ENCODE results near the gene RAX2. TPM values are rescaled to one million over a fixed set of nuclear protein-coding genes. Genes with fewer than 3 reads are reported as not detected.
A peak's percentile ranks its signal among the peaks of the same experiment; 100 is the strongest.

Gene RAX2
- total and polyA plus RNA-seq, 2 of the 13 experiments (the other 11 are each of a cell fraction or from before 2014, with no cell fraction given) = not detected

DNA sequence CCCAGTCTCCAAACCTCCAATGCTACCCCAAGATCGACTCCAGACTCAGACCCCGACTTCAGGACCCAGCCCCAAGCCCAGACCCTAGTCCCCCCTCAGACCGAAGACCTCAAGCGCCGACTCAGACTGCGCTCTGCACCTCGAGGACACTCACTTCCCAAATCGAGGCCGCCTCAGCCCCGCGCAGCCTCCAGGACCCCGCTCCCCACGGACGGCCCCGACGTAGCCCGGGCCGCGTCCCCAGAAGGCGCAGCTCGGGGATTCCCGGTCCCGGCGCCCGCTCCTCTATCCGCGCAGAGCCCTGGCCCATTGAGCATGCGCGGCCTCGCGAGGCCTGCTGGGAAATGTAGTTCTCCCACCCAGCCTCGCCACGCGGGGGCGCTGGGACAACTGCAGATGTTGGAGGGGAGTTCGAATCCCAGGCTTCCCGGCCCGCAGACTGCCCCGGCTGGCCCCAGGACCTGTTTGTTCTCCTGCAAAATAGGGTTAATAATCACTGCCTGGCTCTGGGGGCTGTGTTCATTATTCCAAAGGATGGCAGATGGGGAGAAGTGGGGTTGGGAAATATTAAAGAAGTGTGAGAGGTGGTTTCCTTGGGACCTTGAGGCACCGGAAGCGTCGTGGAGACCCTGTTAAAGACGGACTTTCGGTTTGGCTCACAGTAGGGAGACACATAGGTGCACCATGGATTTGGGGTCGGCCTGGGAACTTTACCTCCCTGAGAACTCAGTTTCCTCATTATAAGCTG is 10.5 kb downstream of the RAX2 start, which contains the start of gene APBA3 (continued):
- TF ChIP-seq, protein P1, sequence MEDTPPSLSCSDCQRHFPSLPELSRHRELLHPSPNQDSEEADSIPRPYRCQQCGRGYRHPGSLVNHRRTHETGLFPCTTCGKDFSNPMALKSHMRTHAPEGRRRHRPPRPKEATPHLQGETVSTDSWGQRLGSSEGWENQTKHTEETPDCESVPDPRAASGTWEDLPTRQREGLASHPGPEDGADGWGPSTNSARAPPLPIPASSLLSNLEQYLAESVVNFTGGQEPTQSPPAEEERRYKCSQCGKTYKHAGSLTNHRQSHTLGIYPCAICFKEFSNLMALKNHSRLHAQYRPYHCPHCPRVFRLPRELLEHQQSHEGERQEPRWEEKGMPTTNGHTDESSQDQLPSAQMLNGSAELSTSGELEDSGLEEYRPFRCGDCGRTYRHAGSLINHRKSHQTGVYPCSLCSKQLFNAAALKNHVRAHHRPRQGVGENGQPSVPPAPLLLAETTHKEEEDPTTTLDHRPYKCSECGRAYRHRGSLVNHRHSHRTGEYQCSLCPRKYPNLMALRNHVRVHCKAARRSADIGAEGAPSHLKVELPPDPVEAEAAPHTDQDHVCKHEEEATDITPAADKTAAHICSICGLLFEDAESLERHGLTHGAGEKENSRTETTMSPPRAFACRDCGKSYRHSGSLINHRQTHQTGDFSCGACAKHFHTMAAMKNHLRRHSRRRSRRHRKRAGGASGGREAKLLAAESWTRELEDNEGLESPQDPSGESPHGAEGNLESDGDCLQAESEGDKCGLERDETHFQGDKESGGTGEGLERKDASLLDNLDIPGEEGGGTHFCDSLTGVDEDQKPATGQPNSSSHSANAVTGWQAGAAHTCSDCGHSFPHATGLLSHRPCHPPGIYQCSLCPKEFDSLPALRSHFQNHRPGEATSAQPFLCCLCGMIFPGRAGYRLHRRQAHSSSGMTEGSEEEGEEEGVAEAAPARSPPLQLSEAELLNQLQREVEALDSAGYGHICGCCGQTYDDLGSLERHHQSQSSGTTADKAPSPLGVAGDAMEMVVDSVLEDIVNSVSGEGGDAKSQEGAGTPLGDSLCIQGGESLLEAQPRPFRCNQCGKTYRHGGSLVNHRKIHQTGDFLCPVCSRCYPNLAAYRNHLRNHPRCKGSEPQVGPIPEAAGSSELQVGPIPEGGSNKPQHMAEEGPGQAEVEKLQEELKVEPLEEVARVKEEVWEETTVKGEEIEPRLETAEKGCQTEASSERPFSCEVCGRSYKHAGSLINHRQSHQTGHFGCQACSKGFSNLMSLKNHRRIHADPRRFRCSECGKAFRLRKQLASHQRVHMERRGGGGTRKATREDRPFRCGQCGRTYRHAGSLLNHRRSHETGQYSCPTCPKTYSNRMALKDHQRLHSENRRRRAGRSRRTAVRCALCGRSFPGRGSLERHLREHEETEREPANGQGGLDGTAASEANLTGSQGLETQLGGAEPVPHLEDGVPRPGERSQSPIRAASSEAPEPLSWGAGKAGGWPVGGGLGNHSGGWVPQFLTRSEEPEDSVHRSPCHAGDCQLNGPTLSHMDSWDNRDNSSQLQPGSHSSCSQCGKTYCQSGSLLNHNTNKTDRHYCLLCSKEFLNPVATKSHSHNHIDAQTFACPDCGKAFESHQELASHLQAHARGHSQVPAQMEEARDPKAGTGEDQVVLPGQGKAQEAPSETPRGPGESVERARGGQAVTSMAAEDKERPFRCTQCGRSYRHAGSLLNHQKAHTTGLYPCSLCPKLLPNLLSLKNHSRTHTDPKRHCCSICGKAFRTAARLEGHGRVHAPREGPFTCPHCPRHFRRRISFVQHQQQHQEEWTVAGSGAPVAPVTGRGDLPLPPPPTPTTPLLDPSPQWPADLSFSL (CRISPR knock-in tag; IDR thresholded peaks at IDR 0.05) = no peak
- TF ChIP-seq TEAD2 (CRISPR knock-in tag; IDR thresholded peaks at IDR 0.05) (no peak), AGO2 (optimal IDR thresholded peaks at IDR 0.05; ENCODE audit: low read depth, low read length) (peak; percentile 27), MIER2 (CRISPR knock-in tag; IDR thresholded peaks at IDR 0.05) (no peak), ZNF780A (CRISPR knock-in tag; IDR thresholded peaks at IDR 0.05) (no peak), ZNF605 (CRISPR knock-in tag; IDR thresholded peaks at IDR 0.05) (peak; percentile 63; the same call in 1 of the 2 replicates), ZNF883 (CRISPR knock-in tag; IDR thresholded peaks at IDR 0.05; ENCODE audit: not compliant biosample characterization) (peak; percentile 57), ZFP82 (CRISPR knock-in tag; IDR thresholded peaks at IDR 0.05; ENCODE audit: borderline replicate concordance) (0 out of 2 replicates have a peak, but pooled peaks have one; percentile 59), GATAD2A (CRISPR knock-in tag; IDR thresholded peaks at IDR 0.05) (peak; percentile 25; the same call in 1 of the 2 replicates)
- TF ChIP-seq, protein P2, sequence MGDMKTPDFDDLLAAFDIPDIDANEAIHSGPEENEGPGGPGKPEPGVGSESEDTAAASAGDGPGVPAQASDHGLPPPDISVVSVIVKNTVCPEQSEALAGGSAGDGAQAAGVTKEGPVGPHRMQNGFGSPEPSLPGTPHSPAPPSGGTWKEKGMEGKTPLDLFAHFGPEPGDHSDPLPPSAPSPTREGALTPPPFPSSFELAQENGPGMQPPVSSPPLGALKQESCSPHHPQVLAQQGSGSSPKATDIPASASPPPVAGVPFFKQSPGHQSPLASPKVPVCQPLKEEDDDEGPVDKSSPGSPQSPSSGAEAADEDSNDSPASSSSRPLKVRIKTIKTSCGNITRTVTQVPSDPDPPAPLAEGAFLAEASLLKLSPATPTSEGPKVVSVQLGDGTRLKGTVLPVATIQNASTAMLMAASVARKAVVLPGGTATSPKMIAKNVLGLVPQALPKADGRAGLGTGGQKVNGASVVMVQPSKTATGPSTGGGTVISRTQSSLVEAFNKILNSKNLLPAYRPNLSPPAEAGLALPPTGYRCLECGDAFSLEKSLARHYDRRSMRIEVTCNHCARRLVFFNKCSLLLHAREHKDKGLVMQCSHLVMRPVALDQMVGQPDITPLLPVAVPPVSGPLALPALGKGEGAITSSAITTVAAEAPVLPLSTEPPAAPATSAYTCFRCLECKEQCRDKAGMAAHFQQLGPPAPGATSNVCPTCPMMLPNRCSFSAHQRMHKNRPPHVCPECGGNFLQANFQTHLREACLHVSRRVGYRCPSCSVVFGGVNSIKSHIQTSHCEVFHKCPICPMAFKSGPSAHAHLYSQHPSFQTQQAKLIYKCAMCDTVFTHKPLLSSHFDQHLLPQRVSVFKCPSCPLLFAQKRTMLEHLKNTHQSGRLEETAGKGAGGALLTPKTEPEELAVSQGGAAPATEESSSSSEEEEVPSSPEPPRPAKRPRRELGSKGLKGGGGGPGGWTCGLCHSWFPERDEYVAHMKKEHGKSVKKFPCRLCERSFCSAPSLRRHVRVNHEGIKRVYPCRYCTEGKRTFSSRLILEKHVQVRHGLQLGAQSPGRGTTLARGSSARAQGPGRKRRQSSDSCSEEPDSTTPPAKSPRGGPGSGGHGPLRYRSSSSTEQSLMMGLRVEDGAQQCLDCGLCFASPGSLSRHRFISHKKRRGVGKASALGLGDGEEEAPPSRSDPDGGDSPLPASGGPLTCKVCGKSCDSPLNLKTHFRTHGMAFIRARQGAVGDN (CRISPR knock-in tag; IDR thresholded peaks at IDR 0.05) = peak; percentile 74
- TF ChIP-seq, protein P3, sequence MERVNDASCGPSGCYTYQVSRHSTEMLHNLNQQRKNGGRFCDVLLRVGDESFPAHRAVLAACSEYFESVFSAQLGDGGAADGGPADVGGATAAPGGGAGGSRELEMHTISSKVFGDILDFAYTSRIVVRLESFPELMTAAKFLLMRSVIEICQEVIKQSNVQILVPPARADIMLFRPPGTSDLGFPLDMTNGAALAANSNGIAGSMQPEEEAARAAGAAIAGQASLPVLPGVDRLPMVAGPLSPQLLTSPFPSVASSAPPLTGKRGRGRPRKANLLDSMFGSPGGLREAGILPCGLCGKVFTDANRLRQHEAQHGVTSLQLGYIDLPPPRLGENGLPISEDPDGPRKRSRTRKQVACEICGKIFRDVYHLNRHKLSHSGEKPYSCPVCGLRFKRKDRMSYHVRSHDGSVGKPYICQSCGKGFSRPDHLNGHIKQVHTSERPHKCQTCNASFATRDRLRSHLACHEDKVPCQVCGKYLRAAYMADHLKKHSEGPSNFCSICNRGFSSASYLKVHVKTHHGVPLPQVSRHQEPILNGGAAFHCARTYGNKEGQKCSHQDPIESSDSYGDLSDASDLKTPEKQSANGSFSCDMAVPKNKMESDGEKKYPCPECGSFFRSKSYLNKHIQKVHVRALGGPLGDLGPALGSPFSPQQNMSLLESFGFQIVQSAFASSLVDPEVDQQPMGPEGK (CRISPR knock-in tag; IDR thresholded peaks at IDR 0.05) = no peak; the same call in 1 of the 2 replicates
- TF ChIP-seq, protein P4, sequence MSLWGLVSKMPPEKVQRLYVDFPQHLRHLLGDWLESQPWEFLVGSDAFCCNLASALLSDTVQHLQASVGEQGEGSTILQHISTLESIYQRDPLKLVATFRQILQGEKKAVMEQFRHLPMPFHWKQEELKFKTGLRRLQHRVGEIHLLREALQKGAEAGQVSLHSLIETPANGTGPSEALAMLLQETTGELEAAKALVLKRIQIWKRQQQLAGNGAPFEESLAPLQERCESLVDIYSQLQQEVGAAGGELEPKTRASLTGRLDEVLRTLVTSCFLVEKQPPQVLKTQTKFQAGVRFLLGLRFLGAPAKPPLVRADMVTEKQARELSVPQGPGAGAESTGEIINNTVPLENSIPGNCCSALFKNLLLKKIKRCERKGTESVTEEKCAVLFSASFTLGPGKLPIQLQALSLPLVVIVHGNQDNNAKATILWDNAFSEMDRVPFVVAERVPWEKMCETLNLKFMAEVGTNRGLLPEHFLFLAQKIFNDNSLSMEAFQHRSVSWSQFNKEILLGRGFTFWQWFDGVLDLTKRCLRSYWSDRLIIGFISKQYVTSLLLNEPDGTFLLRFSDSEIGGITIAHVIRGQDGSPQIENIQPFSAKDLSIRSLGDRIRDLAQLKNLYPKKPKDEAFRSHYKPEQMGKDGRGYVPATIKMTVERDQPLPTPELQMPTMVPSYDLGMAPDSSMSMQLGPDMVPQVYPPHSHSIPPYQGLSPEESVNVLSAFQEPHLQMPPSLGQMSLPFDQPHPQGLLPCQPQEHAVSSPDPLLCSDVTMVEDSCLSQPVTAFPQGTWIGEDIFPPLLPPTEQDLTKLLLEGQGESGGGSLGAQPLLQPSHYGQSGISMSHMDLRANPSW (CRISPR knock-in tag; IDR thresholded peaks at IDR 0.05; ENCODE audit: borderline replicate concordance) = no peak
